Keratinocyte (primary cell): ENCODE data around the gene ZMYM1. TPM values are rescaled to one million over a fixed set of nuclear protein-coding genes. Genes with fewer than 3 reads are reported as not detected.

Experiments
- DNase-seq: peaks from one replicate; pipeline ENCODE4 v3.0.0-alpha.2; 2011; ENCODE audit warnings: low read depth, missing footprints, low spot score
- FAIRE-seq: peaks from 2 replicates; lab custom pipeline; 2011; peaks lifted over from hg19 to GRCh38; lab: Jason Lieb, UNC
- H2AFZ ChIP-seq: 2 replicates; pipeline ENCODE4 v1.6.0; 2012; ENCODE audit warnings: low read length, control low read depth, inconsistent platforms; ENCODE audit not compliant: control insufficient read depth
- H3K27ac ChIP-seq: 2 replicates; pipeline ENCODE4 v1.5.1; 2011; ENCODE audit warnings: low read length; ENCODE audit not compliant: control insufficient read depth, insufficient read depth
- H3K27me3 ChIP-seq: 3 replicates; pipeline ENCODE4 v1.6.0; 2011; ENCODE audit warnings: low read length; ENCODE audit not compliant: control insufficient read depth, insufficient read depth; ENCODE audit errors: extremely low read depth
- H3K36me3 ChIP-seq, 2 experiments: 2 replicates in 1 of 2; 3 replicates in 1 of 2; pipeline ENCODE4 v1.5.1; 2011; ENCODE audit warnings: low read length in 2 of 2, mild to moderate bottlenecking in 1 of 2; ENCODE audit not compliant: control insufficient read depth in 2 of 2, insufficient read depth in 2 of 2; ENCODE audit errors: extremely low read depth in 1 of 2
- H3K4me1 ChIP-seq: 3 replicates; pipeline ENCODE4 v1.5.1; 2011; ENCODE audit warnings: low read length; ENCODE audit not compliant: control insufficient read depth, insufficient read depth; ENCODE audit errors: extremely low read depth
- H3K4me2 ChIP-seq: 3 replicates; pipeline ENCODE4 v1.6.0; 2011; ENCODE audit warnings: low read depth, low read length; ENCODE audit not compliant: control insufficient read depth, insufficient read depth; ENCODE audit errors: extremely low read depth
- H3K4me3 ChIP-seq, 3 experiments: fragments of 200-600 bp in 1 of 3; sonication (generic) in 1 of 3; 2 replicates in 2 of 3; 3 replicates in 1 of 3; pipeline ENCODE4 v1.5.1; 2011 to 2016; ENCODE audit warnings: low read length in 3 of 3, mild to moderate bottlenecking in 3 of 3, control low read depth in 2 of 3, inconsistent platforms in 1 of 3, low read depth in 1 of 3, mixed read lengths in 1 of 3, mixed run types in 1 of 3, moderate library complexity in 1 of 3; ENCODE audit not compliant: control insufficient read depth in 2 of 3, insufficient read depth in 2 of 3; ENCODE audit errors: extremely low read depth in 1 of 3
- H3K79me2 ChIP-seq: 2 replicates; pipeline ENCODE4 v1.6.0; 2012; ENCODE audit warnings: low read length; ENCODE audit not compliant: control insufficient read depth, insufficient read depth
- H3K9ac ChIP-seq: 3 replicates; pipeline ENCODE4 v1.6.0; 2011; ENCODE audit warnings: low read length; ENCODE audit not compliant: control insufficient read depth, insufficient read depth; ENCODE audit errors: extremely low read depth
- H3K9me1 ChIP-seq: 3 replicates; pipeline ENCODE4 v1.6.0; 2011; ENCODE audit warnings: low read length; ENCODE audit not compliant: control insufficient read depth, insufficient read depth; ENCODE audit errors: extremely low read depth
- H3K9me3 ChIP-seq: 2 replicates; pipeline ENCODE4 v1.5.1; 2012; ENCODE audit warnings: low read depth, low read length; ENCODE audit not compliant: control insufficient read depth
- H4K20me1 ChIP-seq: 3 replicates; pipeline ENCODE4 v1.6.0; 2011; ENCODE audit warnings: low read length; ENCODE audit not compliant: control insufficient read depth, insufficient read depth; ENCODE audit errors: extremely low read depth
- EZH2 ChIP-seq: IDR thresholded peaks from one replicate; pipeline ENCODE4 v1.6.1; 2012; ENCODE audit warnings: inconsistent platforms, mild to moderate bottlenecking, low read length, moderate library complexity
- dilution Hi-C: fragments of 300-500 bp; cut with MboI; formaldehyde crosslinking; loops from one replicate; pipeline ENCODE4 v1.7.0; 2020; ENCODE audit warnings: low sequenced_read_pairs; ENCODE audit not compliant: extremely low pct_ligation_motif_present
- polyA plus RNA-seq, 5 experiments: library from polyadenylated mRNA; depleted of rRNA in 3 of 5; stranded (reverse) in 3 of 5; stranded (forward) in 1 of 5; unstranded in 1 of 5; fragments of >200 nt; gene quantifications; 1 replicate in 1 of 5; 2 replicates in 3 of 5; 3 replicates in 1 of 5; pipeline versions ENCODE4 v1.2.1 to v1.2.3, GENCODE V29; 2011 to 2012; ENCODE audit warnings: missing spikeins in 2 of 5, low read depth in 1 of 5, low replicate concordance in 1 of 5
- TF ChIP-seq, protein P1 (sequence below), 3 experiments: IDR thresholded peaks in 1 of 3; conservative IDR thresholded peaks in 1 of 3; optimal IDR thresholded peaks in 1 of 3; 2 replicates in 2 of 3; 3 replicates in 1 of 3; pipeline versions ENCODE3 to v1.5.1; 2011; ENCODE audit warnings: low read length in 3 of 3, mild to moderate bottlenecking in 3 of 3, moderate library complexity in 2 of 3, control low read depth in 1 of 3, inconsistent platforms in 1 of 3; ENCODE audit not compliant: insufficient read depth in 2 of 3; ENCODE audit errors: extremely low read depth in 1 of 3

ZMYM1 gene
- polyA plus RNA-seq, 1 donor (not counting 4 experiments of a cell fraction or from before 2014, with no cell fraction given), result 21.2 TPM

DNA sequence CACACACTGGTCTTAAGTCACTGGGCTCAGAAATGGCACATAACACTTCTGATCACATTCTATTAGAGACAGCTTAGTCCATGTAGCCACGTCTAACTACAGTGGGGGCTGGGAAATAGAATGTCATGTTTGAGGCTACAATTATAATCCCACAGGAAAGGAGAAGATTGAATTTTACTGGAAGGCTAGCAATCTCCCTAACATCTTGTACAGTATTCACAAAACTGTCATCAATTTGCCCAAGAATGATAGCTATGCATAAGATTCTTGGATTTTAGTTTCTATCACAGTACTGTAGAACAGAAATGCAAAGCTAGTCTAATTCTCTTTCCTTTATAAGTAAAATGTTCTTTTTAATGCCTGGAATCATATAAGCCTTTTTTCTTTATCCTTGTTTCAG is 34.8 kb upstream of the ZMYM1 start:
- Histone ChIP-seq H3K4me1 (peaks cover 15% of the 10 kb centered on the region), H4K20me1 (no peaks in the 10 kb centered on the region), H3K27ac (no peak overlapping the region), H3K4me2 (no peak overlapping the region), H3K4me3 (no peak overlapping the region), H3K9me3 (no peaks in the 10 kb centered on the region), H2AFZ (no peak overlapping the region), H3K79me2 (no peaks in the 10 kb centered on the region), H3K36me3 (no peaks in the 10 kb centered on the region), H3K9ac (no peak overlapping the region), H3K27me3 (no peaks in the 10 kb centered on the region), H3K9me1 (no peaks in the 10 kb centered on the region)
- FAIRE-seq, result no peak
- TF ChIP-seq, protein P1, sequence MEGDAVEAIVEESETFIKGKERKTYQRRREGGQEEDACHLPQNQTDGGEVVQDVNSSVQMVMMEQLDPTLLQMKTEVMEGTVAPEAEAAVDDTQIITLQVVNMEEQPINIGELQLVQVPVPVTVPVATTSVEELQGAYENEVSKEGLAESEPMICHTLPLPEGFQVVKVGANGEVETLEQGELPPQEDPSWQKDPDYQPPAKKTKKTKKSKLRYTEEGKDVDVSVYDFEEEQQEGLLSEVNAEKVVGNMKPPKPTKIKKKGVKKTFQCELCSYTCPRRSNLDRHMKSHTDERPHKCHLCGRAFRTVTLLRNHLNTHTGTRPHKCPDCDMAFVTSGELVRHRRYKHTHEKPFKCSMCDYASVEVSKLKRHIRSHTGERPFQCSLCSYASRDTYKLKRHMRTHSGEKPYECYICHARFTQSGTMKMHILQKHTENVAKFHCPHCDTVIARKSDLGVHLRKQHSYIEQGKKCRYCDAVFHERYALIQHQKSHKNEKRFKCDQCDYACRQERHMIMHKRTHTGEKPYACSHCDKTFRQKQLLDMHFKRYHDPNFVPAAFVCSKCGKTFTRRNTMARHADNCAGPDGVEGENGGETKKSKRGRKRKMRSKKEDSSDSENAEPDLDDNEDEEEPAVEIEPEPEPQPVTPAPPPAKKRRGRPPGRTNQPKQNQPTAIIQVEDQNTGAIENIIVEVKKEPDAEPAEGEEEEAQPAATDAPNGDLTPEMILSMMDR (optimal IDR thresholded peaks at IDR 0.05 in 1 of 3, IDR thresholded peaks at IDR 0.05 in 1 of 3, conservative IDR thresholded peaks at IDR 0.05 in 1 of 3; ENCODE audit: extremely low read depth in 1 of 3, insufficient read depth in 2 of 3, low read length in 3 of 3), result no peak
- TF ChIP-seq EZH2, result no peak
- dilution Hi-C loops, result no loop called here
- no peak for DNase-seq

DNA sequence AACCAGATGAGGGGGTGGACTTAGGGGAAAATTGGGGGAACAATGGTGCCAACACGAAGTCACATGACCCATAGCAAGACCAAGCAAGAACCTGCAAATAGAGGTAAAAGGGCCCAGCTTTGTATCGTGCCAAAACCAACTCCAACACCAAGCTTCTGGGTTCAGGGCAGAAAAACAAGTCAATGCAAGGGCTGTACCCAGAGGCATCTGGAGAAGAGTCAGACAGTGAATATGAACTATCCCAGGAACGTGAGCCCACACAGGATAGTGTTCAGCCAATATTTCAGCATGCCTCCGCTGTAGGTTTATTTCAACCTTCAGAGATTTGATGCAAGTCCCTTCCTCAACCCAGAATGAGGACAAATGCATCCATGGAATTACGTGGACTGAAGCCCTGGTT is 32.5 kb upstream of the ZMYM1 start:
- Histone ChIP-seq H3K4me1 (peaks cover 15% of the 10 kb centered on the region), H4K20me1 (no peaks in the 10 kb centered on the region), H3K79me2 (no peaks in the 10 kb centered on the region), H3K9me3 (no peaks in the 10 kb centered on the region), H3K27ac (peak overlapping the region; percentile 51), H3K4me2 (peak overlapping the region; percentile 62), H3K9me1 (no peaks in the 10 kb centered on the region), H3K9ac (no peak overlapping the region), H3K4me3 (peak overlapping the region in 1 of 3 experiments; percentile 6), H3K27me3 (no peaks in the 10 kb centered on the region), H3K36me3 (no peaks in the 10 kb centered on the region), H2AFZ (peak overlapping the region; percentile 82)
- no peak for DNase-seq
- dilution Hi-C loops, result no loop called here
- no peak for TF ChIP-seq EZH2
- TF ChIP-seq, protein P1 (optimal IDR thresholded peaks at IDR 0.05 in 1 of 3, IDR thresholded peaks at IDR 0.05 in 1 of 3, conservative IDR thresholded peaks at IDR 0.05 in 1 of 3; ENCODE audit: extremely low read depth in 1 of 3, insufficient read depth in 2 of 3, low read length in 3 of 3), result no peak
- peak; percentile 71 for FAIRE-seq
